Measurements from ENCODE around the gene SNX15.
A peak's percentile ranks its signal among the peaks of the same experiment; 100 is the strongest.
"Not testable (repeated sequence)": the region's sequence is repeated elsewhere in the genome, so short reads cannot be mapped to it uniquely, and the experiment has no call there.

The SNX15 gene

DNA sequence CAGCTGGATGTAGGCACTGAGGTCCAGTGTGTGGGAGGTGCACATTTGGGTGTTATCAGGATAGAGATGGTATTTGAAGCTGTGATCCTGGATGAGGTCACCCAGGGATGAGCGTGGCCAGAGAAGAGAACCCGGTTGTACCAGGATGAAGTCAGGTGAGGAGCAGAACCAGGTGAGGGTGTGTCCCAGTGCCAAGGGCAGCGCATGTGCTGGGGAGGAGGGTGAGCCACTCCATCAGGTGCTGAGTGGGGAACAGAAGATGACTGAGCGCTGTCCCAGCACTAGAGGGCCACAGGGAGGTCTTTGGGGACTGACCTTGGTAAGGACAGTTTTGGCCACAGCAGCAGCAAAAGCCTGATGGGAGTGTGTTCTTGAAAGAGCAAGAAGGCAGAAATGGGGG lies 10.5 kb upstream of the SNX15 start:
- H3K4me3 ChIP-seq (ENCODE audit: low read depth, low read length), result no peak overlapping the region
- TF ChIP-seq CTCF (conservative IDR thresholded peaks at IDR 0.05; ENCODE audit: low read depth, low read length), result no peak
- DNase-seq (ENCODE audit: low read depth), result no peak

GRCh38 chr11:65017937-65018336 lies 9.3 kb upstream of the SNX15 start:
- H3K4me3 ChIP-seq (ENCODE audit: low read depth, low read length), result no peak overlapping the region
- TF ChIP-seq CTCF (conservative IDR thresholded peaks at IDR 0.05; ENCODE audit: low read depth, low read length), result no peak
- no peak for DNase-seq (ENCODE audit: low read depth)

- no peak for TF ChIP-seq CTCF (conservative IDR thresholded peaks at IDR 0.05; ENCODE audit: low read depth, low read length)
- DNase-seq (ENCODE audit: low read depth), result no peak
- no peak overlapping the region for H3K4me3 ChIP-seq (ENCODE audit: low read depth, low read length)
These were observed 7.4 kb upstream of the SNX15 start for GRCh38 chr11:65019824-65020223.

GRCh38 chr11:65021003-65021402 lies 6.2 kb upstream of the SNX15 start:
- TF ChIP-seq CTCF (conservative IDR thresholded peaks at IDR 0.05; ENCODE audit: low read depth, low read length), result no peak
- H3K4me3 ChIP-seq (ENCODE audit: low read depth, low read length), result no peak overlapping the region
- DNase-seq (ENCODE audit: low read depth), result no peak

- no peak for TF ChIP-seq CTCF (conservative IDR thresholded peaks at IDR 0.05; ENCODE audit: low read depth, low read length)
- DNase-seq (ENCODE audit: low read depth), result no peak
- H3K4me3 ChIP-seq (ENCODE audit: low read depth, low read length), result no peak overlapping the region
These were observed 5.7 kb upstream of the SNX15 start for GRCh38 chr11:65021509-65021908.

DNA sequence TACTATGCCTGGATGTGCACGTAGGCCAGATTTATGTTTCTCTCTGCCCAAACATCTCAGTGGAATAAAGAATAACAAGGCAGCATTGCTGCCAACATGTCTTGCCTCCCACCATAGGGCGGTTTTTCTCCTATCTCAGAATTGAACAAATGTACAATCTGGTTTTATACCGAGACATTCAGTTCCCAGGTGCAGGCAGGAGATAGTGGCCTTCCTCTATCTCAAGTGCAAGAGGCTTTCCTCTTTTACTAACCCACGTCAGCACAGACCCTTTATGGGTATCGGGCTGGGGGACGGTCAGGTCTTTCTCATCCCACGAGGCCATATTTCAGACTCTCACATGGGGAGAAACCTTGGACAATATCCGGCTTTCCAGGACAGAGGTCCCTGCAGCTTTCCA lies 3.7 kb upstream of the SNX15 start:
- H3K4me3 ChIP-seq (ENCODE audit: low read depth, low read length); DNase-seq (ENCODE audit: low read depth): not testable (repeated sequence)

DNA sequence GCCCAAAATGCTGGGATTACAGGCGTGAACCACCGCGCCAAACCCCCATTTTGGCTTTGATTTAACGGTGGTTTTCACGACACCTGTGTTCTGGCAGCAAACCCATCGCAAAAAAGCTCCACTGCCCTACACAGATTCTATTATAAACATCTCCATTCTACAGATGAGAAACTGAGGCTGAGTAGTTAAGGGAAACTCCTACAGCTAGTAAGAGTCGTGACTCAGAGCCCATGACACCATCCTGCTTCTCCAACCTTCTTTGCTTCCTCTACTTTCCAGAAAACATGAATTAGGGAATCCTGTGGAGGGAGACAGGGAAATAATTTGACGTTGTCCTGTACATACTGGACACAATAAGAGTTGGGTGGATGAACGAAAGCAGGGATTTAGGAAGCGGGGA lies 429 bp upstream of the SNX15 start:
- DNase-seq (ENCODE audit: low read depth), result no peak
- peak overlapping the region; percentile 81 for H3K4me3 ChIP-seq (ENCODE audit: low read depth, low read length)
- no peak for TF ChIP-seq CTCF (conservative IDR thresholded peaks at IDR 0.05; ENCODE audit: low read depth, low read length)

GRCh38 chr11:65032216-65032615 lies 5.0 kb downstream of the SNX15 start:
- TF ChIP-seq CTCF (conservative IDR thresholded peaks at IDR 0.05; ENCODE audit: low read depth, low read length), result no peak
- no peak for DNase-seq (ENCODE audit: low read depth)
- H3K4me3 ChIP-seq (ENCODE audit: low read depth, low read length), result no peak overlapping the region
